Stimulated activated CD4-positive, alpha-beta T cell treated with anti-CD3 and anti-CD28 coated beads, TNF-alpha, amount 100 ng/mL, for 48 hours (primary cell): Measurements from ENCODE around the gene KCTD2.

Experiments used
- DNase-seq, 3 donors: peaks; one replicate each; pipeline ENCODE4 v3.0.0-alpha.2; 2020; ENCODE audit warnings: low read depth in 3 of 3

KCTD2 gene

GRCh38 chr17:75098861-75099260 is 51.8 kb downstream of the KCTD2 start:
- DNase-seq = no peak

DNA sequence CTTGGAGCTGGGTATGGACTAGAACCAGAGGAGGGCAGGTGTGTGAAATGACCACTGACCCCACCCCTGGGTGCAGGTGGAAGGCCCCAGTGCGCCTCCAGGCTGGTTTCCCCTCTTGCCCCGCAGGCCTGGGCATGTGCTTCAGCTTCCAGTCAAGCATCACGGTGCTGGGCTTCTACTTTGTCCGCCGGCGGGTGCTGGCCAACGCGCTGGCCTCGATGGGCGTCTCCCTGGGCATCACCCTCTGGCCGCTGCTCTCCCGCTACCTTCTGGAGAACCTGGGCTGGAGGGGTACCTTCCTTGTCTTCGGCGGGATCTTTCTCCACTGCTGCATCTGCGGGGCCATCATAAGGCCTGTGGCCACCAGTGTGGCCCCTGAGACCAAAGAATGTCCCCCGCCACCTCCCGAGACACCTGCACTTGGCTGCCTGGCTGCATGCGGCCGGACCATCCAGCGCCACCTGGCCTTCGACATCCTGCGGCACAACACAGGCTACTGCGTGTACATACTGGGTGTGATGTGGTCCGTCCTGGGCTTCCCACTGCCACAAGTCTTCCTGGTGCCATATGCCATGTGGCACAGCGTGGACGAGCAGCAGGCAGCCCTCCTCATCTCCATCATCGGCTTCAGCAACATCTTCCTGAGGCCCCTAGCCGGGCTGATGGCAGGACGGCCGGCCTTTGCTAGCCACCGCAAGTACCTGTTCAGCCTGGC is 53.0 kb downstream of the KCTD2 start:
- DNase-seq = no peak

DNA sequence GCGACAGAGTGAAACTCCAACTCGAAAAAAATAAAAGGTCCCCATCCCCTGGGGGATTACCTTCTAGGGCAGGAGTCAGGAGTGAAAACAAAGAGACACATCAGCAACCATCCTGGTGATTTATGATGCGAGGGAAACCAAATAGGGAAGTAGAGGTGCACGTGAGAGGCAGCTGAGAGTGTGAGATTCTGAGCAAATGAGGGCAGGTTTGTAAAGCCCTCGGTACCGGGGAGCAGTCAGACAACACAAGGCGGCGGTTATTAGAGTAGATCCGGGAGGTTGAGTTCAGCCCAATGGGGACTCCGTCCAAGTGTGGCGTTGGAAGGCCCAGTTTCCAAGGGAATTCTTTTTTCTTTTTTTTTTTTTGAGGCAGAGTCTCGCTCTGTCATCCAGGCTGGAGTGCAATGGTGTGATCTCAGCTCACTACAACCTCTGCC is 55.4 kb downstream of the KCTD2 start:
- DNase-seq = no peak

- no peak for DNase-seq
Measured at GRCh38 chr17:75103601-75104554, 56.9 kb downstream of the KCTD2 start.

GRCh38 chr17:75105126-75106080 is 58.4 kb downstream of the KCTD2 start:
- DNase-seq = no peak

GRCh38 chr17:75108193-75108592 is 61.2 kb downstream of the KCTD2 start:
- DNase-seq = no peak

DNA sequence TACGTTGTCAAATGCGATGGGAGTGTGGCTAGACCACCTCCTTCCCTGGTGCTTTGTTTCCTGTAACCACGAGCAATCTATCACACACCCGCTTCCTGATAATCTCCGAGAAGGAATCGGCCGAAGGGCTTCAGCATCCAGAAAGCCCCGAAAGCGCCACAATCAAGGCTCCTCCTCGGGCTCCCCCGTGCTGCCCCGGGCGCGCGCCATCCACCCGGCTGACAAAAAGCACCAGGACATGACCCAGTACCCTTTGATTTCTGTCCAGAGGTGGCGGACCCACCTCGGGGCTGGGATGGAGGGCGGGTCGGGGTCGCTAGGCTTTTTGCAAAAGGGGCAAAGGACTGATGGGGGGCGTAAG is 62.0 kb downstream of the KCTD2 start:
- no peak for DNase-seq

DNA sequence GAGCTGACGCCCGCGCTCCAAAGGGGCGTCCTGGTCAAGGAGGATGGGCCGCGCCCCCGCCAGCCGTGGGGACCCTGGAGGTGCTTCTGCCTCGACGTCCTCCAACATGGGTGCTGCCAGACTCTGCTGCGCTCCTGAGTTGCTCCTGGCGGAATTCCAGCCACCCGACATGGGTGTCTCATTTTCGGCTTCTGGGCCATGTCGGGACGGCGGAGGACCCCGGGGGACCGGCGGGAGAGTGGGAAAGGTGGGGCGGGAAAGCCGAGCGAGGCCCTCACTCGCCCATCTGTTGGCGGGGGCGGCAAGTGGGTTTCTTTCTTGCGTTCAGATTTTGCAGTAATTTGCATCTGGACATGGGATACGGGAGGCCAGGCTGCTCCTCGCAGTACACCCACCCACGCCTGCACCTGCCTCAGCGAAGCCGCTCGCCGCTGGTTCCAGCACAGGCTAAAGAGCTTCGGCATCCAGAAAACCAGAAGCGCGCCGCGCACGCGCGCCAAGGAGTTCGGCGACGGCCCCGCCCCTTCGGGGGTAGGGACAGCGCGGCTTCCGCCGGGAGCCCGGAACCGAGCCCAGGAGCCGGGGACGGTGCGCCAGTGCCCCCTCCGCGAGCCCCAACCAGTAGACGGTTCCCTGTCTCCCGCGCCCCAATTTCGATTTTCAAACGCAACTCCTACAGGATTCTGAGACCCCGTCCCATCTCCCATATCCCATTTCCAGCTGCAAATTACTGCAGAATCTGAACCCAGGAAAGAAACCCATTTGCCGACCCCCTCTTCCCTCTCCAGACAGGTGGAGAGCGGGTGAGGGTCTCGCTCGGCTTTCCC is 62.6 kb downstream of the KCTD2 start, which contains the start of gene ARMC7:
Gene ARMC7, plus strand, starts transcription at position 563 of the 827 bp plus-strand sequence. CDS start 320 bp downstream, outside the sequence.
- peak; percentile 84 to 89 (median 87) for DNase-seq

GRCh38 chr17:75110234-75110937 is 63.4 kb downstream of the KCTD2 start:
- no peak for DNase-seq

GRCh38 chr17:75111777-75112335 is 64.8 kb downstream of the KCTD2 start:
- no peak for DNase-seq

- DNase-seq = peak; percentile 79 to 93 (median 90)
Measured at GRCh38 chr17:75113798-75114551, 67.0 kb downstream of the KCTD2 start.

GRCh38 chr17:75114552-75115314 is 67.7 kb downstream of the KCTD2 start:
- DNase-seq = no peak
